ENCODE results near the gene TRAIP.

GRCh38 chr3:49794431-49794830 is 61.9 kb downstream of the TRAIP start:
- no peak for TF ChIP-seq CTCF (IDR thresholded peaks at IDR 0.05; ENCODE audit: poor library complexity)
- no peak for TF ChIP-seq EZH2 (IDR thresholded peaks at IDR 0.05; ENCODE audit: borderline replicate concordance)
